Hematopoietic multipotent progenitor cell (in vitro differentiated cells): Measurements from ENCODE around the gene ALG10B. TPM values are rescaled to one million over a fixed set of nuclear protein-coding genes. Genes with fewer than 3 reads are reported as not detected.
"Not testable (repeated sequence)": the region's sequence is repeated elsewhere in the genome, so short reads cannot be mapped to it uniquely, and the experiment has no call there.

ENCODE experiments used
- DNase-seq, 3 donors: peaks; one replicate each; pipeline ENCODE4 v3.0.0-alpha.2; 2011 to 2015; ENCODE audit warnings: low read depth in 2 of 3, low spot score in 2 of 3
- total RNA-seq: library from RNA; depleted of rRNA; stranded (reverse); fragments of >200 nt; gene quantifications from one replicate; pipeline ENCODE4 v1.2.3, GENCODE V29; 2012

Gene ALG10B, protein sequence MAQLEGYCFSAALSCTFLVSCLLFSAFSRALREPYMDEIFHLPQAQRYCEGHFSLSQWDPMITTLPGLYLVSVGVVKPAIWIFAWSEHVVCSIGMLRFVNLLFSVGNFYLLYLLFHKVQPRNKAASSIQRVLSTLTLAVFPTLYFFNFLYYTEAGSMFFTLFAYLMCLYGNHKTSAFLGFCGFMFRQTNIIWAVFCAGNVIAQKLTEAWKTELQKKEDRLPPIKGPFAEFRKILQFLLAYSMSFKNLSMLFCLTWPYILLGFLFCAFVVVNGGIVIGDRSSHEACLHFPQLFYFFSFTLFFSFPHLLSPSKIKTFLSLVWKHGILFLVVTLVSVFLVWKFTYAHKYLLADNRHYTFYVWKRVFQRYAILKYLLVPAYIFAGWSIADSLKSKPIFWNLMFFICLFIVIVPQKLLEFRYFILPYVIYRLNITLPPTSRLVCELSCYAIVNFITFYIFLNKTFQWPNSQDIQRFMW
- total RNA-seq, result 6.2 TPM

DNA sequence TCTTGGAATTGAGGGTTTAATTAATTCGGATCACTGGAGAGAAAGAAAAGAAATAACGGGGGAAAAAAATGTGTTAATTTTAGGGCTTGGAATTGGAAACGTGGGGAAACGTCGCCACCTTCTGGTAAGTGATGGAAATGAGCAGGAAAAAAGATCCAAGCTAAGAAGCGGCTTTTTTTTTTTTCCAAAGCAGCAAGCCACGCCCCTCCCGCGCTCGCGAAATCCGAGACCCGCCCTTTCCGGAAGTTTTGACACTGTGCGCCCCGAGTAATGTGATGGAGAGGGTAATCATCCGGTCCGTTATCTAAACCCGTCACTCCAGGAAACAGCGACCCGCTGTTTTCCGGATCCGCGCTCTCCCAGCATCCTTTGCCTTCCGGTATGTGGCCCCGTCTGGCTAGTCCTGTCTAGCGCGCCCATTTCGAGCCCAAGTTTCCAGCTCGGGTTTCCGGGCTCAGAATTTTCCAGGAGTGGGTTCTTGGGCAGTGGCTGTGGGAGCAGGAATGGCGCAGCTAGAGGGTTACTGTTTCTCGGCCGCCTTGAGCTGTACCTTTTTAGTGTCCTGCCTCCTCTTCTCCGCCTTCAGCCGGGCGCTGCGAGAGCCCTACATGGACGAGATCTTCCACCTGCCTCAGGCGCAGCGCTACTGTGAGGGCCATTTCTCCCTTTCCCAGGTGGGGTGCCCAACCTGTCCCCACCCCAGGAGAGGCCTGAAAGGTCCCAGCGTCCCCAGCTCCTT is at the start of gene ALG10B:
Gene ALG10B (plus strand): TSS at position 384 of the 739 bp plus-strand sequence. CDS start 120 bp downstream, at position 504.
- peak; percentile 84 to 98 (median 96) for DNase-seq

GRCh38 chr12:38268612-38269011 is 48.0 kb upstream of the ALG10B start:
- DNase-seq, result no peak

DNA sequence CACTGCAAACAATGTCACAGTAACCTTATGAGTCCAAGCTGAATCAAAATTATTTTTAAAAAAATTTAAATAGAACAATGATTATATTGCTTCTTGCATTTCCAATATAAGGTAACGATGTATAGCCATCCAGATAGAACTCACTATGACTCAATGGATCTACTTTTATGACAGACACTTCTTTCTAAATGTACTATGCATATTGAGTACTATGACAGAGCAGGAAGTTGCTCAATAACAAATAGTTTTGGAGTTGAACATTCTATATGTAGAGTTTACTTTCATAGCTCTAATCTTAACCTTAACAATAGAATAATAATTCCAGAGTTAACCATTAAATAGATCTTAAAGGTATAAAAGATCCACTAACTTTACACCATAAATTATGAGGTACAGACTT is 46.7 kb upstream of the ALG10B start:
- DNase-seq, result no peak

GRCh38 chr12:38279756-38280155 is 36.8 kb upstream of the ALG10B start:
- no peak for DNase-seq

GRCh38 chr12:38282886-38283285 is 33.7 kb upstream of the ALG10B start:
- no peak for DNase-seq

DNA sequence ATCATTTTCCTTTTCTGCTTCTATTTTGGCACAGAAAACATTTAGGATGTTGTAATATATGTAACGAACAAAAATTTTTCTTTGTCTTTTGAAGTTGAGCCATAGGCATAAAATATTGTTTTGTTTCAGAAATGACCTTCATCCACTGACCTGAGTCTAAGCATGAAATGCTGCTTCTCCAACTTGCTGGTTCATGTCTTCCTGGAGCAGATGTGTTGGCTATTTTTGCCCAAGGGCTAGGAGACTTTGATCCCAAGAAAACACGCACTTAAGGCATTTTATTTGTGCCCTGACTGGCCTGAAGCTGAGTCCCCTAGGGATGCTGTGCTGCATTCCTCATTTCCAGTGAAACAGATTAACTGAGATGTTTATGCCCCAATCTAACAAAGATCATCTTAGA is 27.2 kb upstream of the ALG10B start:
- no peak for DNase-seq

GRCh38 chr12:38291160-38291559 is 25.4 kb upstream of the ALG10B start:
- no peak for DNase-seq

GRCh38 chr12:38302972-38303371 is 13.6 kb upstream of the ALG10B start:
- DNase-seq, result not testable (repeated sequence)

DNA sequence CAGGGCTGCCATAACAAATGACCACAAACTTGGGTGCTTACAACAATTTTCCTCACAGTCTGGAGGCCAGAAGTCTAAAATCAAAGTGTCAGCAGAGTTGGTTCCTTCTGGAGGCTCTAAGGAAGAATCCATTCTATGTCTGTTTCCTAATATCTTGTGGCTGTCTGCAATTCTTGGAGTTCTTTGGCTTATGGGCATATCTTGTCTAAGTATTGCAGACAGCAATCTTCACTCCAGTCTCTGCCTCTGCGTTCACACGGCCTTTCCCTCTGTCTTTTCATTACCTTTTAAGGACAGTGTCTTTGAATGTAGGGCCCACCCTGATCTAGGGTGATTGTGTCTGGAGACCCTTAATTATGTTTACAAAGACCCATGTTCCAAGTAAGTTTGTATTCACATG is 5.4 kb downstream of the ALG10B start:
- DNase-seq, result not testable (repeated sequence)

DNA sequence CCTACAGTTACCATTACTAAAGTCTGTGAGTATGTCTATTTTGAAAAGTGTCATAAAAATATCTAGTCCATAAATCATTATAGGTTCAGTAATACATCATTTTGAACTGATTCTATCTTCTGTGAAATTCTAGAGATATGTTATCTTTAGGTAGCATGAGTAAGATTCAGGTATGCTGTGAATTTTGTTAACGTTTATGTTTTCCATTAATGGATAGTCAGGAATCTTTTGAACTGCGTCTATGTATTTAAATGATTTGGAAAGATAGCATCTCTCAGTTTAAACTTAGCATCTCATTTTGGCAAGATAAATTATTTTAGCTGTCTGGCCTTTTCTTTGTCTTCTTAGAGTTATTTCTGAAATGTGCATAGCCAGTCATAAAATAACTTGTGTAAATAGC is 8.3 kb downstream of the ALG10B start:
- no peak for DNase-seq

GRCh38 chr12:38327356-38327755 is 10.8 kb downstream of the ALG10B start:
- DNase-seq, result no peak

DNA sequence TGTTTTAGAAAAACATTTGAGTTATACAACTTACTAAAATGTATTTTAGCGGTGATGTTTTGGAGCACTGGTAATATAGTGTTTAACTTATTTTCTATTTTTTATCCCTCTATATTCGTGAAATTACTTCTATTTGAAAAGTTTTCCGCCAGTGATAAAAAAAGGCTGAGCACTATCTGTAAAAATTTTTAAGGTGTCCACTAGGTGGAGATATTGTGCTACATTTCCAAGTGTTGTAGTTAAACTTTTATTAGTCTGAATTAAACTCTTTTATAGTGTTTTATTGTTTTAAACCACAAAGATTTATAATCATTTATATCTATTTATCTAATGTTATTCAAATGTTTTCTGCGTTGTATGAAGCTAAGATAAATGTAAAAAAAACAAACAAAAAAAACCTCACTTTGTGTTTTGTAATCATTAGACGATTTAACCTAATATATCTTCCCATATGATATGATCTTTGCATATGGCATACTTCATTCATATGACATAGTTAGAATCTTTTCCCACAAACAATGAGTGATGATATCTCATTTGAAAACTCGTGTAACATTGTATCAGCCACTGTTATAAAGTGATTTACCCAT is 11.8 kb downstream of the ALG10B start:
- peak in 2 of 3 donors; percentile 21 to 71 for DNase-seq

DNA sequence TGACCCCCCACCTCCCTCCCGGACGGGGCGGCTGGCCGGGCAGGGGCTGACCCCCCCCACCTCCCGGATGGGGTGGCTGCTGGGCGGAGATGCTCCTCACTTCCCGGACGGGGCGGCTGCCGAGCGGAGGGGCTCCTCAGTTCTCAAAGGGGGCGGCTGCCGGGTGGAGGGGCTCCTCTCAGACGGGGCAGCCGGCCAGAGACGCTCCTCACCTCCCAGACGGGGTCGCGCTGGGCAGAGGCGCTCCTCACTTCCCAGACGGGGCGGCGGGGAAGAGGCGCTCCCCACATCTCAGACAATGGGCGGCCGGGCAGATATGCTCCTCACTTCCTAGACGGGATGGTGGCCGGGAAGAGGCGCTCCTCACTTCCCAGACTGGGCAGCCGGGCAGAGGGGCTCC is 13.8 kb downstream of the ALG10B start:
- DNase-seq, result not testable (repeated sequence)

DNA sequence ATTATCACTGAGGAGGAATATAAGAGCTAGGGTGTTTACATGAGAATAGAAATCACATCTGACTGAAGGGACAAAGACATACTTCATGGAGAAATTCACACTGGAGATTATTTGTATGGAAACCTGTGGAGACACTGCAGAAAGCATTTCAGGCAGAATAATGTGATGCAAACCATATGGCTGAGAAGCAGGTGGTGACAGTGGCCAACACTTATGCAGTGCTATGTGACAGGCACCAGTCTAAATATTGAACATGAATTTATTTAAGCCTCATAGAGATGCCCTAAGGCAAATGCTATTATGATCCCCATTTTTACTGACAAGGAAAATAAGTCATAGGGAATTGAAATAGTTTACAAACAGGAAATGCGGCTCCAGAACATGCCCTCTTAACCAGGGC is 16.2 kb downstream of the ALG10B start:
- no peak for DNase-seq

GRCh38 chr12:38342444-38342843 is 25.9 kb downstream of the ALG10B start:
- DNase-seq, result no peak

DNA sequence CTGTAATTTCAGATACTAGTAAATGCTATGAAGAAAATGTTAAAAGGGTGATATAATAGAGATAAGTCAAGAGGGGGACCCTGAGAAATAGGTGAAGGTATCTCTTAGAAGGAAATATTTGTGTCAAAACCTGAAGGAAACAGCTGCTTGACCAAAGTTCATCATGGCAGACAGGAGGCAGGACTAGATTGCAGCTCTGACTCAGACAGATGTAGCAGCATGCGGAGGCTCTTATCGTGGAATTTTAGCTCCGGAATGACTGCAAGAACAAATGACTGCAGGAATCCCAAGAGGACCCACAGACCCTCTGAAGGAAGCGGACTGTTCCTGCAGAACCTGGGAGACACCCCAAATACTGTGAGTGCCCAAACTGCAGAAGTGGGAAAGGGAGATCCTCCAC is 26.7 kb downstream of the ALG10B start:
- DNase-seq, result not testable (repeated sequence)

GRCh38 chr12:38343916-38344315 is 27.3 kb downstream of the ALG10B start:
- not testable (repeated sequence) for DNase-seq

GRCh38 chr12:38350342-38351174 is 34.0 kb downstream of the ALG10B start:
- DNase-seq, result peak in 1 of 3 donors; percentile 25

GRCh38 chr12:38351175-38351508 is 34.6 kb downstream of the ALG10B start:
- peak in 1 of 3 donors; percentile 26 for DNase-seq

- no peak for DNase-seq
Observed at GRCh38 chr12:38367506-38367905, 50.9 kb downstream of the ALG10B start.

GRCh38 chr12:38370311-38370710 is 53.7 kb downstream of the ALG10B start:
- DNase-seq, result no peak
